Cortex of kidney (tissue), 1 donor: ENCODE results near the gene ZC3H7B.
A peak's percentile ranks its signal among the peaks of the same experiment; 100 is the strongest.
"Not testable (repeated sequence)": the region's sequence is repeated elsewhere in the genome, so short reads cannot be mapped to it uniquely, and the experiment has no call there.

Experiments used
- DNase-seq: peaks from one replicate; lab custom pipeline; 2025; lab: John Stamatoyannopoulos, UW

The ZC3H7B gene

GRCh38 chr22:41382610-41383009, 81.3 kb downstream of the ZC3H7B start:
- no peak for DNase-seq

GRCh38 chr22:41383085-41383484, 81.8 kb downstream of the ZC3H7B start:
- no peak for DNase-seq

GRCh38 chr22:41384128-41384527, 82.8 kb downstream of the ZC3H7B start:
- DNase-seq: no peak

- DNase-seq: no peak
Measured at GRCh38 chr22:41387341-41387740, 86.0 kb downstream of the ZC3H7B start.

- DNase-seq: no peak
Measured at GRCh38 chr22:41394012-41394356, 92.7 kb downstream of the ZC3H7B start.

GRCh38 chr22:41395531-41396240, 94.4 kb downstream of the ZC3H7B start:
- DNase-seq: no peak

- DNase-seq: no peak
Measured at GRCh38 chr22:41397143-41397811, 96.0 kb downstream of the ZC3H7B start.

- no peak for DNase-seq
Measured at GRCh38 chr22:41398921-41399320, 97.6 kb downstream of the ZC3H7B start.

- no peak for DNase-seq
Measured at GRCh38 chr22:41401781-41402648, 100.7 kb downstream of the ZC3H7B start.

- DNase-seq: not testable (repeated sequence)
Measured at GRCh38 chr22:41402851-41403250, 101.5 kb downstream of the ZC3H7B start.

GRCh38 chr22:41403532-41404318, 102.4 kb downstream of the ZC3H7B start:
- DNase-seq: peak; percentile 49

- DNase-seq: no peak
Measured at GRCh38 chr22:41405588-41405987, 104.3 kb downstream of the ZC3H7B start.

GRCh38 chr22:41406410-41406809, 105.1 kb downstream of the ZC3H7B start:
- DNase-seq: no peak

- no peak for DNase-seq
Measured at GRCh38 chr22:41407433-41407832, 106.1 kb downstream of the ZC3H7B start.

GRCh38 chr22:41408665-41409064, 107.3 kb downstream of the ZC3H7B start:
- no peak for DNase-seq
